Activated CD8-positive, alpha-beta memory T cell treated with anti-CD3 and anti-CD28 coated beads for 4 hours (primary cell): ENCODE results near the gene ZHX3.
"Not testable (repeated sequence)": the region's sequence is repeated elsewhere in the genome, so short reads cannot be mapped to it uniquely, and the experiment has no call there.

Experiments used
- DNase-seq, 2 donors: peaks; one replicate each; pipeline ENCODE4 v3.0.0-alpha.2; 2020; ENCODE audit warnings: low read depth in 2 of 2

Gene ZHX3

DNA sequence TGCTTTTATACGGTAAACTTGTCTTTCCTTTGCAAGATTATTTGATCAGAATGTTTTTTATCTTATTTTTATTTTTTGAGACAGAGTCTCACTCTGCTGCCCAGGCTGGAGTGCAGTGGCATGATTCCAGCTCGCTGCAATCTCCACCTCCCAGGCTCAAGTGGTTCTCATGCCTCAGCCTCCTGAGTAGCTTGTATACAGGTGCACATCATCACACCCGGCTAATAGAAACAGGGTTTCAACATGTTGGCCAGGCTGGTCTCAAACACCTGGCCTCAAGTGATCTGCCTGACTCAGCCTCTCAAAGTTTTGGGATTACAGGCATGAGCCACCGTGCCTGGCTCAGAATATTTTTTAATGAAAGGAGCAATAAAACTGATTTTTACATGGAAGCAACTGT lies 14.2 kb upstream of the ZHX3 start:
- DNase-seq = no peak

DNA sequence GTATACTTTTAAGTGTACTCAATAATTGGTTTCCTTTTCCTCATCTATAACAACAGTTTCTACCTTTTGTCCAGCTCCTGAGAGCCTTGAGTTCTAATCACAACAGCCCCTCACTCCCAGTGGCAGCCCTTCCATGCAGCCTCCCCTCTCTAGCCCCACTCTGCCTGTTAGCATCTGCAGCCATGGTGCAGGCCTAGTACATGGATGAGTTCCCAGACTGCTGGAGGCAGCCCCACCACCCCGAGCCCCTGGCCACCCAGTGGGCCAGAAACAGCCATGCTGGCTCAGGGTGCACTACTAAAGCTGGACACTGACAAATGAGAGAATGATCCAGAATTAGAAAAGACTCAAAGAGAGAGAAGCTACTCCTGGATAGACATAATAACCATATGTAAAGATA lies 13.4 kb upstream of the ZHX3 start:
- no peak for DNase-seq

DNA sequence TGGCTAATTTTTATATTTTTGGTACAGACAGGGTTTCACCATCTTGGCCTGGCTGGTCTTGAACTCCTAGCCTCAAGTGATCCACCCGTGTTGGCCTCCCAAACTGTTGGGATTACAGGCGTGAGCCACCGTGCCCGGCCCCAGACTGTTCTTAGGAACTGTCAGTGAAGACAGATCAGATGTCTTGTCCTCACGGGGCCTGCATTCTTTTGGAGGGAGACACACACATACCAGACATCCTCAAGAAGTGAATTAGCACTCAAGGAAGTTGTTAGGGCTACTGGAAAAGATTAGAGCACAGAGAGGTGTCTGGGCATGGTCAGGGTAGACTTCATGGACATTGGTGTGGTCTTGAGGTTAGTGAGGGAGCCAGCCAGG lies 12.8 kb upstream of the ZHX3 start:
- no peak for DNase-seq

DNA sequence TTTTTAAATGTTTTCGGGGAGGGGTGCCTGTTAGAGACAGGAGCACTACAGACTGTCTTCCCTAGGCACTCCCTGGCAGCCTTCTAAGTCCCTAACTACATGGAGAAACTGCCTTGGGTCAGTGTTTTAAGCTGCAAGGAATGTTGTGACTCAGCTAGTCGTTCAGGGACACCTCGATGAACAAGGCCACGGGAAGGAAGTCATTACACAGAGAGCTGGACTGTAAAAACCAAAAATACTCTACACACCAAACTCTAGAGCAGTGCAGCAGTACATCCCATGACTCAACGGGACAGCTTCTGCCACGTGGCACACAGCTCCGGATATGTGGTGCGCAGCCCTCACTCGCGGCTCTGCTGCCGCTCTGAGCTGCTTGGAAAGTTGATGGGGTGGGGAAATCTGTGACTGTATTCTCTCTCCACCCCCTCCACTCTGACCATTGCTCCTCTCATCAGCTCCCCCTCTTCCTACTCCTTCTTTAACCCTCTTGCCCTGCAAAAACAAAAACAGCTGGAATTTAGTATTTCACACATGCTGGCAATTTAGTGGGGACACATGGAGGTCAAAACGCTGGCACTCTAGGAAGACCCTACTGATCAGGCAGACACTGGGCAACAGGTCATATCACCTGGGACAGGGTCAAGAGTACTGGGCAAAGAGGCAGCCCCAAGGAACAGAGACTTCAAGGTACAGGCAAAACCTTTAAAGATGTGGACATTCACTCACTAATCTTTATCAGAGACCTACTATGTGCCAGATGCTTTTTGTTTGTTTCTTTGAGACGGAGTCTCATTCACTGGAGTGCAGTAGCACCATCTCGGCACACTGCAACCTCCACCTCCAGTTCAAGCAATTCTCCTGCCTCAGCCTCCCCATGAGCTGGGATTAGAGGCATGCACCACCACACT lies 12.2 kb upstream of the ZHX3 start:
- DNase-seq = peak; percentile 38 to 57

DNA sequence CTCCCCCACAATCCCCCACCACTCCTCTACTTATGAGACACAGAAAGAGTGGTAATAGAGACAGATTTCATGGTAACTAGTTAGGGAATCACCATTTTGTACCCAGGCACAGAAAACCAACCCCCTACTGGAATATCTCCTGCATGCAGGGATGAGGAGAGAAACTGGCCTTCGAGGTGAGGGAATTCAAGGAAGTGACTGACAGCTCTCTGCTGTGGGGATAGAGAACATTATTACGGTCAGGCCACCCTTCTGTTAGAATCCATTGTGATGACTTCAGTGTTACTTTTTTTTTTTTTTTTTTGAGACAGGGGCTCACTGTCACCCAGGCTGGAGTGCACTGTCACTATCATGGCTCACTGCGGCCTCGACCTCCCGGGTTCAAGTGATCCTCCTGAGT lies 9.6 kb upstream of the ZHX3 start:
- no peak for DNase-seq

DNA sequence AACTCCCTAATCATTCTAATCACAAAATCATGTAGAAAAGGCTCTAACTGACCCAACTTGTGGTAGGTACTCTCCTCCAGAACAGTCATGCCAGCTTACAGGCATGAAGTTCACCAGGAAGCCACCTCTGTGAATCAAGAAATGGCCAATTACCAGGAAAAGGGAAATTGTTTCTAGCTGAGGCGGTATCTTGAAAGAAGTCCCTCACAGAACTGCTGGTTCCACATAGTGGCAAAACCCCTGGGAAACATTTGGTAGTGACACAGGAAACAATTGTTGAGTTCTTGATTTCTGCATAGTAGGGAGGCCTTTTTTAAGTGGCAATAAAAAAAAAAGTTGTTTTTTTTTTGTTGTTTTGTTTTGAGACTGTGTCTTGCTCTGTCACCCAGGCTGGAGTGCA lies 3.4 kb upstream of the ZHX3 start:
- no peak for DNase-seq

DNA sequence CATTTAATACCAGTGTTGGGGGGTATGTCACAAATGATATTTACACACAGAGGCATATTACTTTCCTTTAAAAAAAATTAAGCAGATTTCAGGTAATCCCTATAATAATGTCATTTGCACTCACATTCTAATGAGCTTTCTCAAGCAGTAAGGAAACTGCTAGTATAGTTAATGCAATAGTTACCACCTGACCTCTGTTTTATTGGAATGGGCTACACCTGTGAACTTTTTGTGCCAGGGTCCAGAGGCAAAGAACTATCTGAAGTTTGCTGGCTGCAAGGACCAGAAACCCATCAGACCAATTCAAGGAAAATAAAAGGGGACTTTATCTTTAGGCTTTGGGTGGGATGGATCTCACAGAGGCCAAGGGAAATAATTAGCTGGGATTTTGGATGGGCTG lies 2.9 kb upstream of the ZHX3 start:
- DNase-seq = no peak

DNA sequence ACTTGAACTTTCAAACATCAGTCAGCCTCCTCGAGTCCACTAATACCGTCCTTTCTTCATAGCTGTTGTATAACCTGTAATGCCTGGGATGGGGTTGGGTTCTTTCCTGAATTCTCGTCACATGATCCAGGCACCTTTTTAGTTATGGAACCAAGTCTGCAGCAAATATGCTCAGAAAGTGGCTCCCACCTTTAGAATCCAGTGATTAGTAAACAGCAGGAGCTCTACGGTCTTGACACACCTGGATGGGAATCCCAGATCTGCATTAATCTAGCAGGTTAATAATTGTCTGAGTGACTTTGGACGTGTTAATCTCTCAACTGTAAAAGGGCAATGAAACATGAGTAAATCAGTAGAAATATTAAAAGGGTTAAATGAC lies 729 bp upstream of the ZHX3 start:
- no peak for DNase-seq

DNA sequence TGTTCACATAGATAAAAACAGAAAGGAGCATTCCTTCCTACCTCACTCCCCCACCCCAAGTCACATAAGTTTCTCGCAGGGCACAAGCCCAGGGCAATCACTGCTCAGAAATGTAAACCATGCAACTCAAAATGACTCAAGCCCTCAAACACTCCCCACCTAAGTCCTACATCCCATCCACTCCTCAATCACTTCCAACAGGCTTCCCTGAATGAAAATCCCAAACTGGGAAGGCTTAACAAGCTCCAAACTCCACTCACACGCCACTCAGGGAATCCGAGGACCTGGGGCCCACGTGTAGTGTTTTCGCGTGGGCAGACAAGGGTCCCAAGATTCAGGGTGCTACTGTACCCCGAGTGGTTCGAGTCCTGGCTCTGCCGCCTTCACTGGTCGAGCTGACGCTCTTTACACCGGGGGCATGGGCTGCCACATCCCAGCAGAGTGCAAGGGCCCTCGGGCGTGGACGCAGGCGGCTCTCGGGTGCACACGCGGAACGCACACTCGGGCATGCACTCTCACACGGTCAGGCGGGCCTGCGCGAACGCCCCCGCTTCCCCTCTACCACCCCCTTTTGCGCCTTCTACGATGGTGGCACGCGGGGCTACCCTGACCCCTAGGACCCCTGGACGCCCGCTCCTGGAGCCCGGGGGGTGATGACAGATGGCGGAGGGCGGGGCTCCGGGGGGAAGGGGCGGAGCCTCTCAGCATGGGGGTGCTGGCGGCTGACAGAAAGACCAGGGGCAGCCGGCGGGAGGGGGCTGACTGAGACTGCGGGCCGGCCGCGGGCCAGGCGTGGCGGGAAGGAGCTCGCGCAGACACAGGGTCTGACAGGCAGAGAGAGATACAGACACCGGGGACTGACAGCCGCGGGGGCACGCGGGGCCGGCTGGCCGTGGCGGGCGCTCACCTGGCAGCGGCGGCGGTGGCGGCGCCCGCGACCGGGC lies 657 bp downstream of the ZHX3 start:
- peak; percentile 62 to 66 for DNase-seq

DNA sequence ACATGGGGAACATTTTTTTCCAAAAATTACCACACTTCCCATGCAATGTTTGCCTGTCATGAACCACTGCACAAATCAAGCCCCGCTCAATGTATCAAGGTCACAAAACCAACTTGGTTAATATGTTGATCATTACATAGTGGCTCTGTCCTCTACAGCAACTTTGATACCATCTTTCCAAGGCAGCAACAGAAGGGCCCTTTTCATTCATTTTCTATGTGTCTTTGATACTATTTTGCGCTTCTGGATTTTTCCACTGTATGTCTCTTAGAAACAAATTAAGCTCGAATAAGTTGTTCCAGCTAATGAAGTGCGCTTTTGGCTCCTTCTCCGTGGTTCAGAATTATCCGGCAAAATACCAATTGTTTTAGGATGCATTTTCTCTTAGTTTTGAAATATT lies 1.5 kb downstream of the ZHX3 start:
- DNase-seq = no peak

DNA sequence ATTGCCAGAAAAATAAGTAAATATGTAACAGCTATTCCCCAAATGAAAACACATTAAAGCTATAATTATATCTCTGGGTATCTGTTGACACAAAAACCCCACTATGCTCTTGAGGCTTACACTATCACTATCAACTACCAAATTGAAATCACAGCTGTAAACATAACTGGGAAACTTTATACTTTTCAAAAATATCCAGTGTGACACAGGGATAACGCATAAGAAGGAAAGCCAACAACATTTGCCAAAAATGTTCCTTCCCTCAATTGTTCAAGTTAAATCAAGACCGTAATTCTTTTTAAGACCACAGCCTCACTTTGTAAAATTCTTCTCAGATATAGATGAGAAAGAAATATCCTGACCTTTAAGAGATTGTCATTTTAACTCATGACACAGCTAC lies 3.1 kb downstream of the ZHX3 start:
- DNase-seq = no peak

DNA sequence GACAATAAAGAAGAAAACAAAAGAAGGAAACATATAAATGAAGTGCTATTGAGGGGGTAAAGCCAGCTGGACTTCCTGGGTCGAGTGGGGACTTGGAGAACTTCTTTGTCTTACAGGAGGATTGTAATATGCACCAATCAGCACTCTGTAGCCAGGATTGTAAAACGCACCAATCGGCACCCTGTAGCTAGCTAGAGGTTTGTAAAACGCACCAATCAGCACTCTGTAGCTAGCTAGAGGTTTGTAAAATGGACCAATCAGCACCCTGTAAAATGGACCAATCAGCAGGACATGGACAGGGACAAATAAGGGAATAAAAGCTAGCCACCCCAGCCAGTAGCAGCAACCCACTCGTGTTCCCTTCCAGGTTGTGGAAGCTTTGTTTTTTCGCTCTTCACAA lies 5.5 kb downstream of the ZHX3 start:
- not testable (repeated sequence) for DNase-seq

DNA sequence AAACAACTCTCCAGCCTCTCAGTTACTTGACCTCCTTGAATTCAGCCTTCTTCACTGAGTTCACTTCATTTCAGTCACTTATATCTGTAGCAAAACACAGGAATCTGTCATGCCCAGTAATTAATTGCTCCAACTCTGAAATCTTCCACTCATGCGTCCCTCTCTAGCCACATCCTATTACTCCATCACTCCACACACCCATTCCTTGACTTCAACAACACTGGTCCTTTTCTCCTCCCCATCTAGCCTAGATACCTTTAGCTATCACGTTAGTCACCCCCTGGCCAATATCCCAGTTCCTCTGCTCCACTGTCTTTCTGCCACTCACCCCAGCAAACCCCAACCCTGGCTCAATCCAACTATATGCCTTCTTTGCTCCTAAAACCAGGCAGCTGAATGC lies 7.7 kb downstream of the ZHX3 start:
- DNase-seq = no peak

DNA sequence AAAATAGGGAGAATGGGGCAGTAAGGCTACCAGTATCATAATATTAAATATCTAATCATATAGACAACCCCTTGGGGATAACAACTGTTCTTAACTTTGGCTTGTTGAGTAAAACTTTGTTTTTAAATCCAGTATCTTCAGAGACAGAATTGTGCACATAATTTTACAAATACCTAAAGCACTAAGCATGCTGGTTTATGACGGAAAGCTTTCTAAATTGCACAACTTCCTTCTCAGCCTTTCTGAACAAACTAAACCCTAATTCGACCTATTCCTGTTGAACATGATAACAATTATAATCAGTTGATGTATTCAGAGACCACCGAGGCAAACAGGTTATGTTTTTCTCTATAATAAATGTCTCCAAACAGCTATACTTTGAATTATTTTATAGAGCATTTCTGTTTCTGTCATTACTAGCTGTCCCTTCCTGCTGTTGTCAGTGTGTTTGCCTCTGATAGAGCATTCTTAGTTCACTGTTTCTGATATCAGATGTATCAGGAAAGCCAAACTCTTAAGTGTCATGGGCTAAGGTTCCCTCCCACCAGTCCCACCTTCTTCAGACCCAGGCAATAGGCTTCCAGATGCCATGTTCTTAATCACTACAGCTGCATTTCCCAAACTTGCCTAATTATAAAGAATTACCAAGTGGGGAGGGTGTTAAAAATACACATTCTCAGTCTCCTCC lies 8.7 kb downstream of the ZHX3 start:
- DNase-seq = no peak

DNA sequence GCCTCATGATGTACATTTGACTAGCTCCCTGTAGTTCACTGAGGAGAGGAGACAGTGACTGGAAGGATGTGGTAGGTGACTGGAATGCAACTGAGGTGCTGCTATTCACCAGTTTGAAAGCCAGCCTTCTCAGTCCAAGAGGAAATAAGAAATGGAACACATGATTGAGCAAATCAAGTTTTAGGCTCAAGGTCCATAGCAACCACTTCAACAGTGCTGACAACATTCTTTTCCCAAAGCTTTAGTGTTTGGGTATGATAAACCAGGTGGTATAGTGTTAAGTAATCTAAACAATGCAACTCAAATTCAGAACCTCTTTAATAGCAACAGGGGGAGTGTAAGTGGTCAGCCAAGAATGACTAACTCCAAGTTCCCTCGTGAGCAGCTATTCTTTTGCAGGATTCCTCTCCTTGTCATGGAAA lies 9.2 kb downstream of the ZHX3 start:
- DNase-seq = no peak

DNA sequence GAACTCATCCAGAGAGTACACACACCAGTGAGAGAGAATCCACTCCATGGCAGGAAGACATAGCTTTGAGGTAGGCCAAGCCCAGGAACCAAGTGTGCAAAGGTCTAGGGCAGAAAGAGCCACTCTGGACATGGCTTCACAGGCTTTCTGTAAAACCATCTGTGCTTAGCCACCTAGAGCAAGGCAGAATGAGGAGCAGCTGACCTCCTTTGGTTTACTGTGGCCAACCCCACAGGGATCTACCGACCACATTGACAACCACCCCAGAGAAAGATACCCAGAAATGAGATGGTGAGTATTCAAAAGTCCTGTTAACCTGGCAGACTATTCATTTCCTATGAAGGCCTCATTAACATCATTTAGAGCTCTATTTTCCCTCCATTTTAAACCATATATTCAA lies 10.5 kb downstream of the ZHX3 start:
- no peak for DNase-seq

DNA sequence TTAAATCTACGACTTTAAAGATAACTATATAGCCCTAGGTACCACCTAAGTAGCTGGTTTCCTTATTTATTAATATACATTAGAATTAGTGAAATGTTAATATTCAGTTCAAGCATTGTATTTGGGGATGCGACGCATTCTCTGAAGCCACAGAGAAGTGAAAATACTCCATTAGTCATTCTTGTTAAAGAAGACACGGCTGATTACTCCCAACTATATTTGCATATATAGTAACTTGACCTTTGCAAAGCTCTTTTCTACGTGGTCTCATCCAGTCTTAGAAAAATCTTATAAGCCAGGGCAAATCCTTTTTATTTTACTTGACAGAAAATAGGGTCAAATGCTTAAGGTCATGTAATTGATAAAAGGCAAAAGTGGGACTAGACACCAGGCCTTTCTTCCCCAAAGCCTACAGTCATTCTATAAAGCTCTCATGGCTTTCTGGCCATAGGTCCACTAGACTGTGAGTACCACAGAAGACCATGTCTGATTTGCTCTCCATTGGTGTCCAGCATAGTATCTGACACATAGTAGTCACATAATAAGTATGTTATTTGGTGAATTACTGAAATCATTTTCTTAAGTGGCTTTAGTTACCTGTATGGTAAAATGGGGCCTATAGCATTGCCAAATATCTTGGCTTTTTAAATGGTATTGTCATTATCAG lies 11.3 kb downstream of the ZHX3 start:
- DNase-seq = no peak

DNA sequence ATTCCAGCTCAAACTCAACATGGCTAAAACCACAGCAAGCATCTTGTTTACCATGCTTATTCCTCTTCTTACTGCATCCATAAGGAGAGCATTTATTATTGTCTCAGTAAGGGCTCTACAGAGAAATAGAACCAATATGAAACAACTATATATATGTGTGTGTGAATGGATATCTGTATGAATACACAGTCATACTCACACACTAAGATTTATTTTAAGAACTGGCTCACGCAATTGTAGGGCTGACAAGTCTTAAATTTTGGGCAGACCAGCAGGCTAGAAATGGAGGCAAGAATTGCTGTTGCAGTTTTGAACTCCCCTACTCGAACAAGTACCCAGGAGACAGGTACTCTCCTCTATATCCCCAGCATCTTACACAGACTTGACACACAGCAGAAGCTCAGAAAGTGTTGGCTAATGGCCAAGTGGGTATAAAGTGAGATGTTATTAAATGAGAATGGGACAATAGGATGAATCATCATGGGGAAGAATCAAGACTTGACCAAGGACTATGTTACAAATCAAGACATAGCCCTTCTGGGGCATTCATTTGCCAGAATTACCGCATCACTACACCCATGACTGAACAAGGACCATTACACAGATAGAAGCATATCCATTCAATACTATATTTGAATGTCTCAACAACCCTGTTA lies 13.0 kb downstream of the ZHX3 start:
- DNase-seq = no peak

DNA sequence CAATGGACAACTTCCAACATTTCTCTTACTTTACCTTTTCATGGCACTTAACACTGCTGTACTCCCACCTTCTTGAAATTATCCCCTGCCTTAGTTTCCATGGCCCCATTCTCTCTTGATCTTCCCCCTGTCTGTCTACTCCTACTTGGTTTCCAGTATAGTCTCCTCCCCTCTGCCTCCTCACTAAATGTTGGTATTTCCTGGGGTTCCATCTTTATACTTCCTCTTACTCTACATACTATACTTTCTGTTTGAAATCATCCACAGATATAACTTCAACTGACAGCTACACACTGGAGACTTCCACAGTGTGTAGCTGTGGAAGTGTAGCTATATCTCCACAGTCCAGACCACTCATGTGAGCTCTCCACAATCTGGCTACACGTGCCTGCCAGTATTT lies 13.5 kb downstream of the ZHX3 start:
- no peak for DNase-seq

DNA sequence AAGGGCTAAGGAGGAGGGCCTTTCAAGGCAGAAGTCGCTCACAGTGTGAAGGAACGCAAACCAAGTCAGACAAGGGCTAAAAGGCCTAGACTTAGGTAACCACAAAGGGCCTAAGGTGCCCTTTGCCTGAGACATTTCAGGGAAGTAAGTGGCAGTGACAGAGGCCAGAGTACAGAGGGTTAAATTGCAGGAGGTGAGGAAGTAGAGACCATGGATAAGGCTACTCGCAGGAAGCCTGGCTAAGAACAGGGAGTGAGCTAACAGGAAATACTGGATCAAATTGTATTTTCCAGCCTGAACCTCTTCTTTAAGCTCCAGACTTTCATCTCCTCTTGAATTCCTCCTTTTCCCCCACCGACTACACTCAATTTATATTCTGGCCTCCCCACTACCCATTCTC lies 16.6 kb downstream of the ZHX3 start:
- DNase-seq = no peak

DNA sequence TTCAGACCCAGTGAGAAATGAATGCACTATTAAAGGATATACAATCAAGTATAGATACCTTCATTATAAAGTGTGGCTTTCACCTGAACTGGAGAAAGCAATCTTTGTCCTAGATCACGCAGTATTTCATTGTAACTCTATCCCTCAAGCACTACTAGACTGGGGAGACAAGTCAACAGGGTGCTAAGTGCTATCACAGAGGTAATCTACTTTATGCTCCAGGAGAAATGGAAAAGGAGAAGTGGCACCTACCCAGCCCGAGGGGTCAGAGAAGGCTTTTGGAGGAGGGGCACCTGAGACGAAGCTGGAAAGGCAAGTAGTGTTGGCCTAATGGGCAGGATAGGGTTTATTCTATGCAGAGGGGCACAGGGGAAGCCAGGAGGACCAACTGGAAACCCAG lies 17.1 kb downstream of the ZHX3 start:
- no peak for DNase-seq
